ENCODE measurements around the gene ZDHHC1.
"Not testable (repeated sequence)": the region's sequence is repeated elsewhere in the genome, so short reads cannot be mapped to it uniquely, and the experiment has no call there.

ZDHHC1 gene

DNA sequence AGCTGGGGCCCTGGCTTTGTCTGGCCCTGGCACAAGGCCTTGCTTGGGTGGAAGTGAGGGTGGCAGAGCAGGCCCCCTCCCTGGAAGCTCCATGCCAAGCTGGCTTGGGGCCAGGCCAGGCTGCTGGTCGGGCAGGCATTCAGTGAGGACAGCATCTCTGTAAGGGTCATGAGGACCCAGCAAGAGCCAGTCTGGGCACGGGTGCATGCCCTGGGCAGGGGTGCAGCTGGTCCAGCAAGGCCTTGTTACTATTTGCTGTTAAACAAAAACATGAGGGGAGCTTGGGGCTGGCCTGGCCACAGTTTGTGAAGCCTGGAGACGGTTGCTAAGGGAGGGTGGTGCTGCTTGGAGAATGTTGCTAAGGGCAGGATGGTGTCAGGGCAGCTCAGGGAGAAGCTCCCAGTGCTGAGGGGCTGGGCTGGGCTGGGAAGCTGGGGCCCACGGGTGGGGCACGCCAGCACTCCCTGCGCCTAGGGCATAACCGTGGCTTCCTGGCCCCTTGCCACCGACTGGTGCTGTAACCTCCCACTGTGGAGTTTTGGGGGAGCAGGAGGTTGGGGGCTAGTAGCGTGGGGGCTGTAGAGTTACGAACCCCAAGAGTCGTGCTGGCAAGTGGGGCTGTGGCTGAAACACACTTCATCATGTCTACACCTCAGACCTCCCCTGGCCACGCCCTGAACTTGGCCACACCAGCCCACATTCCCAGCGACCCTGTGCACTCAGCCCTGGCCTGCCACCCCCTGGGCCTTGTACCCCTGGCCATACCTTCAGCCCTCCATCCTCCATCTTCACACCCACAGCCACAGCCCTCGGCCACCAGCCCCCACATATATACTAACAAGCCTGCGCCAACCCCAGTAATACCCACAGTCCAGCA is 24.6 kb downstream of the ZDHHC1 start:
- DNase-seq: no peak

DNA sequence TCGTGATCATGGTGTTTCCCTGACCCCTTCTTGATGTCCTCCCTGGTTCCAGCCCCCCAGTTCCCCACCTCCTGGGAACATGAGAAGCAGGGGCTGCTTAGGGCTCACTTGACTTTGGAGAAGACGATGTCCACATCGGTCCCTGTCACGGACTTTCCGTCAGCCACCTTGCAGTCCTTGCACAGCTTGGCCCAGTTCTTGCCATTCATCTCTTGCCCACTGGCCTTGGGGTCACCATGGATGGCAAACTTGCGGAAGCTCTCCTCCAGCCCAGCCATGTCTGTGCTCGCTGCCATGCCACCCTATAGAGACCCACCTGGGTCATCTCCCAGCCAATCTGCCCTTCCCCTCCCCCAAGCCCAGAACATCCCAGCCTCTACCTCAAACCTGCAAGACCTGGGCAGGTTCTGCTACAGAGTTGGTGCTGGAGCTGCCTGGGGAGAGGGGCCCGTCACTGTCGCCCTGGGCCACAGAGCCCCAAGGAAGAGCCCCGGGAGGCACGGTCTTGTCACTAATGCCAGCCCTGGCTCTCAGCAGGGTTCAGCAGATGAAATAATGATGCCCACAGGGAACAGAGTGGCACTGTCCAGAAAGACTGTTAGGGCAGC is 25.4 kb downstream of the ZDHHC1 start:
- DNase-seq: no peak

DNA sequence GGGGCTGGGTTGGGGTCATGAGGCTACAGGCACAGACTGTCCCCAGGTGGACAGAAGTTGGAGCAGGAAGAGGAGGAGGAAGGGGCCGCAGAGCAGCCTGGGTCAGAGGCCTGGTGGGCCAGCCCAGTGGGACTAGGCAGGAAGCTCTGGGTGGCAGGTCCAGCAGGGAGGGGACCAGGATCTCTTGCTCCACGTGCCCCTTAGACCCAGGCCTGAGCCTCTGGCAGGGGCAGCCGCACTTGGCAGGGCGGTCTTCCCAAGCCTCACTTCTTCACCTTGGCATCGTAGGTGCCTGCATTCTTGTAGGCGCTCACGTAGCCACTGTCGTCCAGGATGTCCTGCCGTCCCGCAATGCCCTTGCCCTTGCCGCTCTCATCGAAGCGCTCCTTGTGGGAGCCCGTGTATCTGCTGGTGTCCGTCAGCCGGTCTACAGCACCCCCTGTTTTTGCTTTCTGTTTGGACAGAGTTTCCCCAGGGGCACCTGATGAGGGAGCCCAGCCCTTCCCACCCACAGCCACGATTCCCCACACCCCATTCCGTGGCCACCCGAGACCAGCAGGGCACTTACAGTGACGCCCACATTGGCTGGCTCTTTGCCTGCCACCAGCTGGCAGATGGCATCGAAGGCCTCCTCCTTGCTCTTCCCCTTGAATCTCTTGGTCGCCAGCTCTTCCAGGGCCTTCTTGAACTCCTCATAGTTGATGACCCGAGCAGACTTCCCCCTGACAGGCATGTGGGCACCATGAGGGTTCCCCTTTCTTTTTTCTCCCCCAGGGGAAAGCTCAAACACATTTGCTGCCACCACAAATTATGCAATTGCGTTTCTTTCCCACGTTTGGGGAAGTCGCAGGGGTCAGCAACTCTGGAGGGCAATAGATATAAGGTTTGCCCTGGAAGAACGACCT is 26.1 kb downstream of the ZDHHC1 start:
- DNase-seq: no peak

DNA sequence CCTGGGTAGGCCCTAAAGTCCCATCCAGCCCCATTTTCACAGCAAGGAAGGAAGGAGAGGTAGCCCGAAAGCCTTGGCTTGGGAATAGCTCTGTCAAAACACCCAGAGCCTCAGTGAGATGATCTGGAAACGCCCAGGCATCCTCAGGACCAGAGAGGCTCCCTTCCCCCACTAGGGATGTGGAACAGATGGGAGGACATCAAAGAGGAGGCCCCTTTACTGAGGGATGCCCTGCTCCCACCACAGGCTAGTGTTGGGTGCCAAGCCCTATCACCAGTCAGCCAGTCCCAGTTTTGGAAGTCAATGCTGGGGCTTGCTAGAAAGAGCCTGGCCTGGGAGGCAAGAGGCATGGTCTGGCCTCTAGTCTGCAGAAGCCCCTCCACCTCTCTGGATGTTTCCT is 27.7 kb downstream of the ZDHHC1 start:
- no peak for DNase-seq

DNA sequence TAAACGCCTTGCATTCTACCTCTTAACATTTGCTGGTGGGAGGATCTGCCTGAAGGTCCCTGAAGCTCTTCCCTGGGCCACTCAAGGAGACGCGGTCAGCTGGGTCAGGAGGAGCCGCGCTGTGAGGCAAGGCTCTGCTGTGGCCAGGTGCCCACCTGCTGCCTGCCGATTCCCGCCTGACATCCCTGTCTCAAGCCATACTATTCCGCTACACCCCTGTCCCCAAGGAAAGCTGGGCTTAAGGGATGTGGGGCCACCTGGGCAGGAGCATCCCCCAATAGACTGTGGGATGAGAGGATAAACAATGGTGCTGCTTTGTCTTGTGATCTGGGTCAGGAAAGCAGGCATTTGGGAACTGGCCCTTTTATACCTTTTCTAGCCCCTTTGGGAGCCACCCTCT is 28.1 kb downstream of the ZDHHC1 start:
- DNase-seq: no peak

DNA sequence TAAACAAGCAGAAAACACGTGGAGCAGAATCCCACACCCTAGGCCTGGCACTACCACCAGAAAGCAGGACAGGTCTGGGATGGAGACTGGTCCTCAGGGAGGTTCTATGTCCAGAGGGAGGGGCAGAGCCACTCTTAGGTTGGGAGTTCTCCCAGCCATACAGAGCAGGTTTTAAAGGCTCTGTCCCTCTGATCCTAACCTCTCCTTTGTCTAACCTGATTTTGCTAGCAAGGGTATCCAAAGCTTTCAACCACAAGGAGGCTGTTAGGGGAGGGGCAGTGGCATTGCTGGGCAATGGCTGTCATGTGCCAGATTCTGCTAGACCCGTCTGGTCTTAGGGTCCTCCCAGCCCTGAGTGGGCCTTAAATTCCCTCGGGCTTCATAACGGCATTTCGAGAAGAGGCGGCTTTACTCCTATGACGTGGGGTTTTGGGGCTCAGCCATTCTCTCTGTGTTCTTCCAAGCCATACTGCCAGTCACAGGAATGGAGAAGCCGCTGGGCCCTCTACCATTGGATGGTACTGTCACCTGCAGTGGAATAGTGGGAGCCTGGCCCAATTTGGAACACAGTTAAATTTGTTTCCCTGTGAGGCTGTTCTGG is 28.7 kb downstream of the ZDHHC1 start:
- DNase-seq: no peak

DNA sequence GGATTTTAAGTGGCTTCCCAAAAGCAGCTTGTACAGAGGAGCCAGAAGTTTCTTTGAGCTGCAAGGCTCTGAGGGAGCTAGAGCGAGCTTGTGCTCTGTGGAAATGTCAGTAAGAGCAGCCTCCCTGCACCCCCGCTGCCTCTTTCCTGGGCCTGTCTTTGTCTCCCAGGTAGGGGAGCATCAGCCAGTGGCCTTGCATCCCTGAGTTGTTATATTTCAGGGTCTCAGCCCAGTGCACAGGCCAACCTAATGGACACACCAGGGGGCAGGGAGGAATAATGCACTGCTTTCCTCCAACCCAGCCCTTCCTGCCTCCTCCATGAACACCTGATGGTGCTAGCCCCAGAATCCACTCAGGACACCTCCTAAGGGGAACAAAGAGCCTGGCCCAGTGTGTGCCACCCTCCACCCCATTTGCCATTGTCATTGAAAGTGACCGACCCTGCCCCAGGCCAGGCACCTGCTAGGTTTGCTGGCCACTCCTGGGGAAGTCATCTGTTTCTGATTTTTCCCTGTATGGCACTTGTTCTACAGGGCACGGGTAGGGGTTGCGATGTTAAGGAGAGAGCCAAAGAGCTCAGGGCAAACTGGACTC is 29.3 kb downstream of the ZDHHC1 start:
- DNase-seq: no peak

DNA sequence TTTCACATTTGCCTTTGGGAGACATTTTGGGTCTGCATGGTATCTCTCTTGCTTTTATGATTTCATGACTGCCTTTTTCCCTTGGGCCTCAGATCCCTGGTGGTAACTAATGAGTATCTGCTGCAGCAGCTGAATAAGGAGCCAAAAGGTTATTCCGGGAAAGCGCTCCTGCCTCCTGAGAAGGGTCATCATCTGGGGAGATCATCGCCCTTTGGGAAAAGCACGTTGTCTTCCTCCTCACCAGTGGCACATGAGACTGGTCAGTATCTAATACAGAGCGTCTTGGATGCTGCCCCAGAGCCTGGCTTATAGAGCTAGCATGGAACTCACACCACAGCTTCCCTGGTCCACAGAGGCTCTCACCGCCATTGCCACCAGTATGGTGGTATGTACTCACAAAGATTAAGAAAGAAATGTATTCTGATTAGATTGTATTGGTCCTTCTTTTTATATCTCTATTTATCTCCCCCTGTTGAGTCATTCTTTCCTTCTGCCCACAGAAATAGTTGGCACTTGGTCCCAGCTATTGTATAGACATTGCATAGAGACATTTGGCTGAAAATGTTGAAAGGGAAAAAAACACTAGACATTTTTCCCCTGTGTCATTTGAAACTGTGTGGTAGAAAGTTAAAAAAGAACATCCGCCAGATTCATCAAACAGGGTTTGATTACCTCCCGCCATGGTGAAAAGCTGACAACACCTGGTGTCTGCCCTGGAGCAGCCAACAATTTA is 31.3 kb downstream of the ZDHHC1 start:
- no peak for DNase-seq

DNA sequence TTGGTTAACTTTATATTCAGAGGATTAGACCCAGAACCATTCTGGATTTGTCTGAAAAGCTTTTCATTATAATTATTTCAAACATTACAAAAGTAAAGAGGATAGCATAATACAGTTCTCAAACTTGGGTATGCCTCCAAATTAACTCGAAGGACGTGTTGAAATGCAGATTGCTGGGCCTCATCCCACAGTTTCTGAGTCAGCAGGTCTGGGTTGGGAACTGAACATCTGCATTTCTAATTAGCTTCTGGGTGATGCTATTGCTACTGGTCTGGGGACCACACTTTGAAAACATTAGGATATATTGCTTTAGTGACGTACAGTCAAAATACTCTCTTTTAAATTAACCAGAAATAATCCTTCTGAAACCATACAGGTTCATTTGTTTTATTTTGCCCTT is 33.0 kb downstream of the ZDHHC1 start:
- no peak for DNase-seq

DNA sequence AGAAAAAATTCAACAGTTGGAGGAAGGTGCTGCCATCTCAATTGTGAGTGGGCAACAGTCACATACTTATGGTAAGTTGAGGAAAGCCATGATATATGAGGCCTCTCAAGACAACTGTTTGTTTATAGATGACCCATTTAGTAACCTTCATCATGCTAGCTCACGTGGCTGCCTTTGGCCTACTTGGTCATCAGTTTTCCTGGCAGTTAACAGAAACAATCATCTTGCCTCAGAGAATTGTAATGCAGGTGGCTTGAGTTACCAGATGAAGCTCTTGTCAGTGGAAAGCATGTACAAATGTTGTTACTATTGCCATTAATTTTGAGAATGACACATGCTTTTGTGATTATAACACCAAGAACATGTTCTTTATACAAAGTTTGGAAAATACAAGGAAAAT is 37.6 kb downstream of the ZDHHC1 start:
- DNase-seq: no peak

DNA sequence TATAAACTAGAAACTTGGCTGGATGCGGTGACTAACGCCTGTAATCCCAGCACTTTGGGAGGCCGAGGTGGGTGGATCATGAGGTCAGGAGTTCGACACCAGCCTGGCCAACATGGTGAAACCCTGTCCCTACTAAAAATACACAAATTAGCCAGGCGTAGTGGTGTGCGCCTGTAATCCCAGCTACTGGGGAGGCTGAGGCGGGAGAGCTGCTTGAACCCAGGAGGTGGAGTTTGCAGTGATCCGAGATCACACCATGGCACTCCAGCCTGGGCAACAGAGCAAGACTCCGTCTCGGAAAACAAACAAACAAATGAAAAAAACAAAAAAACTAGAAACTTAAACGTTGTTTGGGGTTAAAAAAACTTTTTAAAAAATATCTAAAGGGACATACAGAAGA is 40.3 kb downstream of the ZDHHC1 start:
- DNase-seq: not testable (repeated sequence)

DNA sequence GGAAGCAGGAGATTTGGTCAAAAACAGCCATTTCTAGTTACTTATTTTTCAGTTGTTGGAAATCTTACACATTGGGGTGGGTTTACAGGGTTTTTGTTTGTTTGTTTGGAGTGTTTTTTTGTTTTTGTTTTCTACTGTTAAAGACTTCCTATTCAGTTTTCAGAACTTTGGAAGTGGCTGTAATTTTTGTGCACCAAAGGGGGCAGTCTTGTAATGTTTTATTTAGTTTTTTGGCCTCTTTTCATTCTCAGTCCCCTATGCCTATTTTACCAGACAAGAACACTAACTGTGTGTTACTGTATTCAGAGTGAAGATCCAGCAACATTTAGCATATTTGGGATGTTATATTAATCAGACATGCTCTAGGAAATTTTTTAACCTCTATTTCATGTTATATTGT is 43.6 kb downstream of the ZDHHC1 start:
- DNase-seq: no peak

DNA sequence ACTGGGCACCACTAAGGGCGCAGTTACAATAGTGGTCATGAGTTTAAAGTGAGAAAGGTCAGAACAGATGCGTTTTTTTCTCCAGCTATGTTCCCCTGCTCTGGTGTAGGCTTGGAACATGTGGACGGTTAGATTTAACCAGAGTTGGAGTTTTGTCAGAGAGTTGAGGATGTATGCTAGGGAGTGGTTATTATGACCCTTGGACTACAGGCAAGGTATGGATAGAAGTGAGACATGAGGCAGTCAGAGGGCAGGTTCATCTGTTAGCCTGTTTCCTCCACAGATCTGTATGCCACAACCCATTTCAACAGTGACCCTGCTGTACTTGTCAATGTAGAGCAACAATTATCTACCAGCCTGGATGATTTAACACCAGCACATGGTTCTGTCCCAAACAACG is 45.6 kb downstream of the ZDHHC1 start:
- no peak for DNase-seq

DNA sequence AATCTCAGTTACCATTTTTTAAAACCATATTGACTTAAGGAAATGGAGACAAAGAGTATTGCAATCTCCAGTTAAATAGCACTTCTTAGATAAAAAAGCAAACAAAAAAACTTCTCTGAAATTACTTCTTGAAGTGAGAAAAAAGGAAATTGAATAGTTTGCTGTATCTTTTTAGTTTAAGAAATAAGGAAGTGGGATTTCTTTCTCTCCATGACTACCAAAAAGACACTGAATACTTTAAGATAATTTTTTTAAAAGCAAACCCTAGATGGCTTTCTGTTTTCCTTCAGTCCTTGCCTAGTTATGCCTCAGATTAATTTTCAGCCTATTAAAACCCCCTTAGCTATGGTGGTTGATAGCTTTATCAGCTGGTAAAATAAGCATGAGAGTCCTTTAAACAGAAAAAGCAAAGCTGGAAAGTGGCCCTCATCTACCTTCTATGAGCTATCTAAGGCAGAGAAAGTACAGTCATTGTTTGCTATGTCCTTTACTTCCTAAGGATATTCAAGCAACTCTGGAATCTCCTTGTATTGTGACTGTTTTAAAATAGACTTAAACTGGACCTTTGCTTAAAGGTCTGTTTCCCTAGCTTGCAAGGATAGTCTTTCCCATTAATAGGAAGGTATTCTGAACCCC is 51.6 kb downstream of the ZDHHC1 start:
- no peak for DNase-seq

DNA sequence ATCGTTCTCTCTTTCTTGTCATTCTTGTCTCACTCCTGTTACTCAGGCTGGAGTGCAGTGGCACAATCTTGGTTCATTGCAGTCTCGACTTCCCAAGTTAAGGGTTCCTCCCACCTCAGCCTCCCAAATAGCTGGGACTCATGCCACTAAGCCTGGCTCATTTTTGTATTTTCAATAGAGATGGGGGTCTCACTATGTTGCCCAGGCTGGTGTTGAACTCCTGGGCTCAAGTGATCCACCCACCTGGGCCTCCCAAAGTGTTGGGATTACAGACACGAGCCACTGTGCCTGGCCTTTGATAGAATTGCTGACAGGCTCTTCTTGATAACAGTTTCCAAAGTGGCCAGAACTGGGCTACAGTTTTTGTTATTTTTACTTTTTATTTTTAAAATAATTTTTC is 55.2 kb downstream of the ZDHHC1 start:
- DNase-seq: no peak

DNA sequence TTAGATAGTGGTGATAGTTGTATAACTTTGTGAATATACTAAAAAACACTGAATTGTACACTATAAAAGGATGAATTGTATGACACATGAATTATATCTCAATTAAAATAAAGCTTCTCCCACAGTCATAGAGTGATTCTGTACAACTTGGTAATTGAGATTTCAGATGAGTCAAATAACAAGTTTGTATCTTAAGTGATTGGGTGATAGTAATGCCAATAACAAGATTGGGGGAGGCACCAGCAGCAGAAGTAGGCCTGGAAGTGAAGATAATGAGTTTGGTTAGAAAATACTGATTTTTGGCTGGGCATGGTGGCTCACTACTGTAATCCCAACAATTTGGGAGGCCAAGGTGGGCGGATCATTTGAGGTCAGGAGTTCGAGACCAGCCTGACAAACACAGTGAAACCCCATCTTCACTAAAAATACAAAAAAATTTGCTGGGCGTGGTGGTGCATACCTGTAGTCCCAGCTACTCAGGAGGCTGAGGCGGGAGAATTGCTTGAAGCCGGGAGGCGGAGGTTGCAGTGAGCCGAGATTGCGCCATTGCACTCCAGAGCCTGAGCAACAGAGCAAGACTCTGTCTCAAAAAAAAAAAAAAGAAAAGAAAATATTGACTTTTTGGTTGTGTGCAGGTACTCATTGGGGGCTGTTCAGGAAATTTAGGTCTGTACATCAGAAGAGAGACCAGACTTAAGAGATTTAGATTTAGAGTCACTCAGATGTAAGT is 56.6 kb downstream of the ZDHHC1 start:
- not testable (repeated sequence) for DNase-seq

DNA sequence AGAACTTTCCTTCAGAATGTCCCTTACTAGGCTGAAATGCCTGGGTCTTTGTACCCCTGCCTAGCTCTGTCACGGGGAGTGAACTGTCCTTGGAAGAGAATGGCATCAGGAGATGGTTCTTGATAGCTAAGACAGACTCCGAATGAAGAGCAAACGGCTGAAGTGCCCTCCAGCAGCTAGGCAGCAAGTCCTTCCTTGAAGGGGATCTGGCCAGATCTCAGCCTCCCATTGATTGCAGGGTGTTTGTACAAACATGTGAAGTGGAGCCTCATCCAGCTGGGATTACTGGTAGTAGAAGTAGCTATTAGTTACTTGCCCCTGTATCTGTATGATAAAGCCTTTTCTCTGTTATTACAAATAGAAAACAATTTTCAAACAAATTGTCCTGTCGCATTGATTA is 58.7 kb downstream of the ZDHHC1 start:
- DNase-seq: no peak

DNA sequence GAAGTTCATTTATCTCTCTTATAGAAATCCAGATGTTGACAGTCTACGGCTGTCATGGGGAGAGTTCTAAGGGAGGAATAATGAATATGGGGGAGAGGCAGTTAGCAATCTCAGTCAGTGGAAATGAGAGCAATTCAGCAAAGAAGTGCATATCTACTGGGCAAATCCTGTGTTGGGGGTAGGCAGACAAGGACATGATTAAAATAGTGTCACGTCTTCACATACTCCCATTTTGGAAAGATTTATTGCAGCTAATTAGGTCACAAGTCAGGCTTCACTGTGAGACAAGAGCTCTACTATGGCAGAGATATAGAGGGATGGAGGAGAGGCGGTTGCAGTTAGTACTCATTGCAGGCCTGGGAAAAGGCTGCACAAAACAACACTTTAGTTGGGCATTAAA is 59.9 kb downstream of the ZDHHC1 start:
- DNase-seq: no peak

DNA sequence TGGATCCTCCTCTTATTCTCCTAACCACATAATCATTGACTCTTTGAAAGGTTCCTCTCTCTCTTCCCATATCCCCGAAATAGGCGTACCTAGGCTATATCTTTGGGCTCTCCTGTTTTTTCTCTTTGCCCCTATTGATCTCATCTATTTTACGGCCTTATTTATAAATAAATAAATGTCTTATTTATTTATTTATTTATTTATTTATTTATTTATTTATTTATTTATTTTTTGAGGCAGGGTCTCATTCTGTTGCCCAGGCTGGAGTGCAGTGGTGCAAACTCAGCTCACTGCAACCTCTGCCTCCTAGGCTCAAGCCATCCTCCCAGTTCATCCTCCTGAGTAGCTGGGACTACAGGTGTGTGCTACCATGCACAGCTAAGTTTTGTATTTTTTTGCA is 63.8 kb downstream of the ZDHHC1 start:
- DNase-seq: not testable (repeated sequence)

DNA sequence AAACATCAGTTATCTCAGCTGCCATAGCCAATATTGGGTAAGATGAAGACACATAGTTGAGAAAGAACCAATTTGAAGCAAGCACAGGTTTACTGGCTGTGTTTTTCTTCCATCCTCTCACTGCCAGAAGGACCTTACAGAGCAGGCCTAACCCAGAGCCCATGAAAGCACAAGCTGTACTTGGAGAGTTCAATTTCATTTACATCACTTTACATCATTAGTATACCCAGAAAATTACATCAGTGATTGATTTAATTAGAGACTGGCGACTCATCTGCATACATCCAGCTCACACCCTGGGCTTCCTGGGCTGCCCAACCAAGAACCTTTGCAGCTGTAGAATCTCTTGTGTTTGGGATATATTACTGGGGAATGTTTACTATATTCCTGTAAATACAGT is 66.0 kb downstream of the ZDHHC1 start:
- DNase-seq: no peak

DNA sequence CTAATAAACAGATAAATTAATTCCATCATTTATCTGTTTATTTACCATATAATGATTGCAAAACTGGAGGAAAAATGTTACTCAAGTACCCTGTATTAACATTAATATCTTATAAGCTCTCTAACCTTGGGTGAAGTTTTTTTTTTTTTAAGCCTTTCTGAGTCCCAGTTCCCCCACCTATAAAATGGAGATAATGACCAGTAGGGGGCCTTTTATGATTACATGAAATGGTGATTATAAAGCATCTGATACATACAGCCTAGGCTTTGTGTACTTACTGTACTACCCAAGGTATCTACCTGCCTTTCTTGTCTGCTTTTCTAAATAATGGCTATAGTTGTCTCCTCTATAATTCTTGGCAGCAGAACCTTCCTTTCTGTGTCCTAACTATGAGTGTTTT is 67.1 kb downstream of the ZDHHC1 start:
- no peak for DNase-seq
